Activated CD8-positive, alpha-beta memory T cell treated with anti-CD3 and anti-CD28 coated beads for 1 hour (primary cell): ENCODE results near the gene NDUFAF7.
"Not testable (repeated sequence)": the region's sequence is repeated elsewhere in the genome, so short reads cannot be mapped to it uniquely, and the experiment has no call there.

Experiments
- DNase-seq, 2 donors: peaks; one replicate each; pipeline ENCODE4 v3.0.0-alpha.2; 2020; ENCODE audit warnings: low read depth in 1 of 2; ENCODE audit errors: extremely low read depth in 1 of 2

The NDUFAF7 gene

GRCh38 chr2:37211939-37212338 is 19.5 kb upstream of the NDUFAF7 start:
- DNase-seq: no peak

DNA sequence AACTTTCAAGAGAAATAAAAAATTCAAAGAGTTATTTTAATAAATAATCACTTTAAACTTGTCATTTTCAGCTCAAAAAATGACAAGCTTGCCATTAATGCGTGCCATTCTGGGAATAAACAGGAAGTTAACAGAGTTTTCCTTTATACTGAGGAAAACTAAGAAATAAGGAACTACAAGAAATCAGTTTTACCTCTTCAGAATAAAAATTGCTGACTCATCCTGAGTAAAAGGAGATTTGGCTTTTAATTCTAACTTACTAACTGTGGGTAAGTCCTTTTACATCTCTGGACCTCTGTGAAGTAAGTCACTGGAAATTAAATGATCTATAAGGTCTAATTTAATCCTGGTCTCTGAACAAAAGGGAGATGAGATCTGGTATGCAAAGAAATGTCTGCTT is 16.2 kb upstream of the NDUFAF7 start:
- no peak for DNase-seq

DNA sequence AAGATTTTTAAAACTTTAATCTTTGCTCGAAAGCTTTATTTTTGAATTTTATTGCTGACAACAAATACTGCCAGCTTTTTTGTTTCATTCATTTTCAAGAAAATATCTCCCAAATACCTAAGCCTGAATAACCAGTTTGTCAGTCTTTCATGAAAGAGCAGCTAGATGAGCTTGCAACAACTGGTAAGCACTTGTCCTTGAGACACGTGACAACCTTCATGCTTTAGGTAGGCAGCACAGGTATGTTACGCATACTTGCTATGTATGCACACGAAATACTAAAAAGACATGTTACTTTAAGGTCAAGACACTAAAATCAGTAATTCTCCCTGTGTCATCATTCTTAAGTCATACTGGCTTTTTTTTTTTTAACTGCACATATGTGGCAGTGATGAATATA is 12.4 kb upstream of the NDUFAF7 start:
- DNase-seq: no peak

- no peak for DNase-seq
Observed at GRCh38 chr2:37223131-37223530, 8.3 kb upstream of the NDUFAF7 start.

- no peak for DNase-seq
Observed at GRCh38 chr2:37224063-37224462, 7.4 kb upstream of the NDUFAF7 start.

GRCh38 chr2:37225129-37225528 is 6.3 kb upstream of the NDUFAF7 start:
- DNase-seq: not testable (repeated sequence)

DNA sequence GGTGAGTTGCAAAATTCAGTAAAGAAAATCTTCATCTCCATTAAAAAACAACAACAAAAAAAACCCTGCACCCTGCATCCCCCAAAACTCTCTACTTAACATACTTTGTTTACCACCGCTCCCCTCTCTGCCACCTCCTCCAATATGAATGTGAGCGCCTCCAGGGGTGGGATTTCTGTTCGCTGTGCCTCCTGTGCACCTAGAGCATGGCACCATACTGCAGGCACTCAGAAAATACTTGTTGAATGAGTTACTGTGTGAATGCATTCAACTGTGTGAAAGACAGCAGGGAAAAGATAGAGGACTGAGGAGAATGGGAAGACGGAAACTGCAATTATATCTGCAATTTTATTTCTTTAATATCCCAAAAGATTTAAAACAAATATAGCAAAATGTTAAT is 4.6 kb upstream of the NDUFAF7 start:
- no peak for DNase-seq

GRCh38 chr2:37228788-37229187 is 2.7 kb upstream of the NDUFAF7 start:
- DNase-seq: no peak

GRCh38 chr2:37230581-37230980 is 877 bp upstream of the NDUFAF7 start:
- no peak for DNase-seq

DNA sequence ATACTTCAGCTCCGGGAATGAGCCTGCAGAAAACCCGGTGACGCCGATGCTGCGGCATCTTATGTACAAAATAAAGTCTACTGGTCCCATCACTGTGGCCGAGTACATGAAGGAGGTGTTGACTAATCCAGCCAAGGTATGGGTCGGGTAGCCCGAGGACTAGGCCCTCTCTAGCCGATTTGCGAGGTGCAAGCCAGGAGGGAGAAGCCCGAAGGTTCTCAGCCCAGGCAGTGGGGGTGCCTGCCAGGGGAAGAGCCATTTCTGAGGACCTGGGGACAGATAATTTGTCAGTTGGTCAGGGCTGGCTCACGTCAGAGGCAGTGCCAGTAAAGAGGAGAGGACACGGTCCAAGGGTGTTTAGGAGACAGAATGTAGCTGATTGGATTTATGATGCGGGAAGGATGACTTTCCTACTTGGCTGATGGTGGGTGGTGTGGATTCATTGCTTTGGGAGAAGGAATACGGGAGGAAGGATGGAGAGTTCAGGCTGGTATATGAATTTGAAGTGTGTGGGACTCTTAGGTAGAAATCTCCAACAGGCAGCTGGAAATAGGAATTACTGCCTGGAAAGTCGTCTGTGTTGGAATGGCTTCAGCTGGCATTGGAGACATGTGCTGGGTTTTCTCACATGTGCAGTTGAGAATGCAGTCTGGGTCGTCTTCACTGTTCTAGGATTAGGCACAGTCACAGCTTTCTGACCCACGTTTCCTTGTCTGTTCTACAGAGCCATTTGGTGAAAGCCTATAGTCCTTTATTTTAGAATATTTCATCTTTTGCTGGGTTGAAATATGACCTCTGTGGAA is 874 bp downstream of the NDUFAF7 start:
- DNase-seq: no peak

DNA sequence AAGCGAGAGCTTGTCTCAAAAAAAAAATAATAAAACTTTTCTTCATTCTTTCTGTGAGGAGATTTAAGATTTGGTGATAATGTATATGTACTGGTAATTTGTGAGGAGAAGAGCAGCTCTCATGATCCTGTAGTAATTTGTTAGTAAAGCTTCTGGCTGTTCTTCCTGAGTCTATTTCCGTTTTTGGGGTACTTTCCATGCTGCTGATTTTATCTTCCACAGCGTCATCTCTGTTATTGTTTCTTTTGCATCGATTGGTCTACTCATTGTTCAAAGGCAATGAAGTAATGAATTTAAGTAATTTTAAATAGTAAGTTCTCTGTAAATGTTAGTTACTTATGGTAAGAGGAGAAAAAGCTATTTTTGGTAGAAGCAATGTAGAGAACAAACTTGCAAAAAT is 12.0 kb downstream of the NDUFAF7 start:
- no peak for DNase-seq

- DNase-seq: no peak
Observed at GRCh38 chr2:37244017-37244416, 12.6 kb downstream of the NDUFAF7 start.

- no peak for DNase-seq
Observed at GRCh38 chr2:37244755-37245154, 13.3 kb downstream of the NDUFAF7 start.

DNA sequence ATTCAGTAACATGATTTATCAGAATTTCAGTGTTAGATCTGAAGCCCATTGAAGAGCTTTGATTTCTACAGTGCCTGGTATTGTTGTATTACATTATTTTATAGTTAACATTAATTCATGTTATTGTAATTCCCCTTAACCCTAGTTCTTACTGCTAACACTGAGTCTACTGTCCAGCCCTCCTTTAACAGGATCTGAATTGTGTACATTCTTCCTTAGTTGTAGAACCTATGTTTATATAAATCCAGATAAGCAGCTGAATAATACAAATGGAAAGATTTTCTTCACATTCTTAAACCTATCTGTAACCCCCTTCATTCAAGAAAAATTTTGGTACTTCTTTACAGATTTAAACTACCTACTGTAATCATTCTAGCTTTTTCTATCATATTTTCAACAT is 14.7 kb downstream of the NDUFAF7 start:
- DNase-seq: no peak

DNA sequence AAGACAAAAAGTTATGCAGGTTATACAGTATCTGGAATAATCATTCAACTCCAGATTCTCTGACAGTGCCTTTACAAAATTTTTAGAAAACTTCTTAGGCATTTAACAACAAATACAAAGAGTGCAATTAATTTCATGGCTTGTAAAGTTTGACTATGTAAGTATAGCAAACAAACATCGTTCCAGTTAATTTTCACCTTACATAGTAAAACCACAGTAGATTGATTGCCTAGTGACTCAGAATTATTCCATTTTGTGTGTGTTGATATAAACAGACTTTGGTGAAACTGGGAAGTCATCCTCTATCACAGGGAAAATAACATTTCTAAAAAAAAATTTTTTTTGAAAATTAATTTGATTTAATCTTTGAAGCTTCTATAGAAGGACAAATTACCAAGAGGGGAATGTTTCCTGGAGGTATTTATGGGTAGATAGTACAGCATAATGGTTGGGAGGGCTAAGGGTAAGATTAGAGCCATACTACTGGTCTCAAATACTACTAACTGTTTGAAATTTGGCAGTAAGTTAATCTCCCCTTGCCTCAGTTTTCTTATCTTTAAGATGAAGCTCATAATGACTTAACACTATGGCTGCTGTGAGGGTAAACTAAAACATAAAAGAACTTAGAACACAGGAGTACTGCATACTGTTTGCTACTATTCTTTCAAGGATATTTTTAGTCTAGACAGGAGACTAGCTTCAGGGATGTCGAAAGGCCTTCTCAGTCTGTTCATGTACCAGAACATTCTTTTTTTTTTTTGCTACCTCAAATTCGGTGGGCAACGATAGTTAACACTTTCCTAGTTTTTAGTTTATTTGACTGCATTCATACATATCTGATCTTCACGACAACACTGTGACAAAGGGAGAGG is 19.6 kb downstream of the NDUFAF7 start:
- DNase-seq: no peak

- no peak for DNase-seq
Observed at GRCh38 chr2:37262522-37262921, 31.1 kb downstream of the NDUFAF7 start.

DNA sequence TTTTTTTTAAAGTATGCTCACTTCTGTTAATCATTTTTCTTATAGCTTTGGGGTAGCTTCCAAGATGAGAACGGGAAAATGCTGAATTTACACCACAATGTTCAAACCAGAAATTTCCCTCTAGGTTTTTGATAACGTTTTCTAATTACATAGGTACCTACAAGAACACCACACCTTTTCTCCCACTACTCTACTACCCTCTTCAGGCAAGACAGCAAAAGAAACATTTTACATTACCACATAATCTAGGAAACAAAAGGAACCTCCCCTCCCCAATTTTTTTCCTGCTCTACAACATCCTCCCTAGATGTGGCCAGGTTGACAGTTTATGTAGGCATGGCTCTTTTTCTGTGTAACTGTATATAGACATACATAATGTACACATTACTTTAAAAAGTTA is 32.4 kb downstream of the NDUFAF7 start:
- no peak for DNase-seq

- DNase-seq: no peak
Observed at GRCh38 chr2:37267685-37268084, 36.2 kb downstream of the NDUFAF7 start.

DNA sequence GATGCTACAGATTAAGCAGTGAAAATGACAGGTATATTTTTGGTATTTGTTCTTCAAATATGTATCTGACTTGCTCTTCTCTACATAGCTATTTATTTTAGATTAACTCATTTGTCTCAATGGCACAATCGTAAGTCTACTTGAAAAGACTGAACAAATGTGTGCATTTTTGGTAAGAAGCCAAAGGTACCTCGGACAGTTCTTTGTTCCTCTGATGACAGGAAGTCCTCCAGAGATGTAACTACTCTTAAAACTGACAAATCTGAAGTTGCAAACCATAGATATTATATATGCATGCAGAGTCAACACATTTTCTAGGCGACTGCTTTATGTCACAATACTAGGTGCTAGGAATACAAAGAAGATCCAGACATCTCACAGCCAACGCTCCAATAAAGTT is 36.7 kb downstream of the NDUFAF7 start:
- DNase-seq: no peak

DNA sequence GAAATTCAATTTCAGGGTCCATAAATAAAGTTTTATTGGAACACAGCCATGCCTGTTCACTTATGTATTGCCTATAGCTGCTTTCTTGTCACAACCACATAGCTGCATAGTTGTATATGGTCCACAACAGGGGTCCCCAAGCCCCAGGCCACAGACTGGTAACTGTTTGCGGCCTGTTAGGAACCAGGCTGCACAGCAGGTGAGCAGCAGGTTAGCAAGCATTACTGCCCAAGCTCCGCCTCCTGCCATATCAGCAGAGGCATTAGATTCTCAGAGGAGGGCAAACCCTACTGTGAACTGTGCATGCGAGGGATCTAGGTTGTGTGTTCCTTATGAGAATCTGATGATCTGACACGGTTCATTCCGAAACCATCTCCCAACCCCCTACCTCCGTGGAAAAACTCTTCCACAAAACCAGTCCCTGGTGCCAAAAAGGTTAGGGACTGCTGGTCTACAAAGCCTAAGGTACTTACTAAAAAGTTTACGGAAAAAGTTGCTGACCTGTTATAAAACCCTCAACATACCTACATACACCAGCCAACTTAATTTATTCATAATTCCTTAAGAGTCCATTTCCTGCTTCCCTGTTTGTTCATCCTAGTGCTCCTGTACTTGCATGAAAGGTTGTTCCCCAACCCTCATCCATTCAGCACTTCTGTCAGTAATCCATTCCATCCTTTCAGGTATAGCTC is 40.1 kb downstream of the NDUFAF7 start:
- DNase-seq: no peak

DNA sequence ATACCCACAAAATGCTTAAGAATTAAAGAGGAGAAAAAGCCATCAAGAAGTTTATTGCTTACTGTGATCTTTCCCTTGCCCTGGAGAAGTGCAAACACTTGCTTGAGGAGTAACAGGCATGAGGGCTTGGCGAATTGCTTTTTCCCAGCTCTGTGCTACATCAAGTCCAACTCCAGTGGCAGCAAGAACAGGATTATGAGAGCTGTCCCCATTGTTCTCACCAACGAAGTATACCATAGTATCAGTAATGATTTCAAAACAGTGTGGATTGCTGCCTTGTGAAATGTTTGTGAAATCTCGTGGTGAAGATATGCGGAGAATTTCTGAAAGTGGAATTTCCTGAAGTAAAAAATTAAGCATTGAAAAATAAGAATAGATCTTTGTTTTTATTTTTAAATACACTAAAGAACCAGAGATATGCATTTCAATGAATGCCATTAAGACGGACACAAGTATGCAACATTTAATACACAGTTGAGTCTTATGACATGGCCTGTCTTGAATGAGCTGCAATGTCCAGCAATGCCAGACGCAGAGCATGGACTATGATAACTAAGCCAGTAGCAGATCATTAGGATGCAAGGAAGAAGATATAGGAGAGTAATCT is 43.0 kb downstream of the NDUFAF7 start:
- DNase-seq: no peak
